GM12878 (cell line): ENCODE measurements around the gene DMAP1. TPM values are rescaled to one million over a fixed set of nuclear protein-coding genes. Genes with fewer than 3 reads are reported as not detected.

Source experiments
- ATAC-seq: fragments of 200-7000 bp; cut with Tn5 transposase; 3 replicates; pipeline ENCODE4 v1.9.1; 2020; ENCODE audit warnings: mild to moderate bottlenecking, moderate library complexity
- BruUV-seq: library from RNA; stranded (reverse); fragments of 400-500 nt; replicated peaks from 2 replicates; lab custom pipeline; 2021; lab: Mats Ljungman, UMichigan
- CTCF ChIA-PET: fragments of 300-600 bp; sonication (Branson Sonifier 250); formaldehyde crosslinking; extraction: SDS; loops from one replicate; lab custom pipeline; 2021; ENCODE audit warnings: inconsistent platforms; lab: Yijun Ruan, JAX
- POLR2A ChIA-PET: fragments of 350-600 bp; formaldehyde crosslinking; extraction: SDS; loops from one replicate; lab custom pipeline; 2021; ENCODE audit warnings: inconsistent platforms; lab: Charles Lee
- RAD21 ChIA-PET: fragments of 300-600 bp; sonication (Branson Sonifier 250); formaldehyde crosslinking; loops from one replicate; lab custom pipeline; 2023; ENCODE audit warnings: antibody characterized with exemption; ENCODE audit not compliant: unreplicated experiment; lab: Charles Lee
- SMC1A ChIA-PET: fragments of 300-600 bp; sonication (Branson Sonifier 250); formaldehyde crosslinking; loops from one replicate; lab custom pipeline; 2023; ENCODE audit not compliant: unreplicated experiment, uncharacterized antibody; lab: Charles Lee
- DNase-seq: peaks from one replicate; pipeline ENCODE4 v3.0.0-alpha.2; 2011; ENCODE audit warnings: low read depth, low spot score
- FAIRE-seq: peaks from 3 replicates; lab custom pipeline; 2011; peaks lifted over from hg19 to GRCh38; lab: Jason Lieb, UNC
- H2AFZ ChIP-seq: 2 replicates; pipeline ENCODE4 v1.6.0; 2011; ENCODE audit warnings: low read depth, low read length, control low read depth; ENCODE audit not compliant: control insufficient read depth
- H3K27ac ChIP-seq: 2 replicates; pipeline ENCODE4 v1.5.1; 2011; ENCODE audit warnings: control low read depth; ENCODE audit not compliant: control insufficient read depth, insufficient read depth
- H3K27me3 ChIP-seq, 2 experiments: replicated peaks in 1 of 2; 2 replicates each; pipeline versions ENCODE4 v1.6.0 to v1.6.1; 2011; ENCODE audit warnings: low read length in 1 of 2; ENCODE audit not compliant: control insufficient read depth in 2 of 2, insufficient read depth in 2 of 2
- H3K36me3 ChIP-seq, 2 experiments: 2 replicates each; pipeline ENCODE4 v1.5.1; 2011; ENCODE audit warnings: low read length in 1 of 2; ENCODE audit not compliant: control insufficient read depth in 2 of 2, insufficient read depth in 2 of 2
- H3K4me1 ChIP-seq: 2 replicates; pipeline ENCODE4 v1.6.1; 2011; ENCODE audit warnings: mild to moderate bottlenecking, low read length, moderate library complexity, mixed read lengths; ENCODE audit not compliant: control insufficient read depth, insufficient read depth
- H3K4me2 ChIP-seq: 2 replicates; pipeline ENCODE4 v1.6.0; 2011; ENCODE audit warnings: control low read depth; ENCODE audit not compliant: control insufficient read depth, insufficient read depth
- H3K4me3 ChIP-seq: fragments of 200-600 bp; sonication (generic); 2 replicates; pipeline ENCODE4 v1.5.1; 2016
- H3K79me2 ChIP-seq: 2 replicates; pipeline ENCODE4 v1.6.0; 2011; ENCODE audit warnings: low read length; ENCODE audit not compliant: control insufficient read depth, insufficient read depth
- H3K9ac ChIP-seq: 2 replicates; pipeline ENCODE4 v1.8.0; 2011; ENCODE audit warnings: low read length, control low read depth, mixed read lengths; ENCODE audit not compliant: control insufficient read depth, insufficient read depth
- H3K9me3 ChIP-seq: replicated peaks from 3 replicates; pipeline ENCODE4 v1.5.1; 2011; ENCODE audit warnings: mild to moderate bottlenecking, low read length; ENCODE audit not compliant: control insufficient read depth, insufficient read depth
- H4K20me1 ChIP-seq: 2 replicates; pipeline ENCODE4 v1.6.0; 2011; ENCODE audit not compliant: control insufficient read depth, insufficient read depth
- WGBS: methylation state at CpG from one replicate; pipeline ENCODE4 v1.1.6; 2016; ENCODE audit warnings: low lambda C conversion rate; ENCODE audit not compliant: insufficient replicate concordance, insufficient coverage; ENCODE audit errors: missing lambda C conversion rate; 5-methylcytosine and 5-hydroxymethylcytosine counted together
- in situ Hi-C: fragments of 300-500 bp; cut with MboI; formaldehyde crosslinking; loops from 9 replicates; pipeline ENCODE4 v1.14.3; 2018; ENCODE audit warnings: mixed read lengths
- intact Hi-C: fragments of 100-400 bp; cut with micrococcal nuclease; formaldehyde crosslinking; loops from one replicate; pipeline ENCODE4 v1.14.2; 2022; ENCODE audit not compliant: unreplicated experiment
- polyA plus RNA-seq, 11 experiments: library from polyadenylated mRNA; depleted of rRNA in 4 of 11; unstranded in 6 of 11; stranded (reverse) in 5 of 11; fragments of >200 nt; fragmentation: Nextera tagmentation in 4 of 11; fragmentation: Illumina TruSeq in 1 of 11; extraction: Ambion mirVana in 4 of 11; extraction: Trizol in 1 of 11; gene quantifications; 1 replicate in 1 of 11; 2 replicates in 10 of 11; pipeline versions ENCODE4 v1.2.1 to v1.2.3, GENCODE V29; 2011 to 2016; ENCODE audit warnings: inconsistent platforms in 2 of 11, missing spikeins in 2 of 11, low read depth in 1 of 11
- total RNA-seq, 4 experiments: library from RNA; depleted of rRNA in 3 of 4; stranded (reverse); fragments of >200 nt in 3 of 4; fragmentation: Illumina TruSeq in 1 of 4; extraction: Trizol in 1 of 4; gene quantifications; 2 replicates each; pipeline versions ENCODE4 v1.2.1 to v1.2.3, GENCODE V29; 2013 to 2021
- TF ChIP-seq, protein P1 (sequence below): IDR thresholded peaks from 2 replicates; pipeline ENCODE4 v1.6.1; 2011; ENCODE audit warnings: borderline replicate concordance, low read depth, mild to moderate bottlenecking, moderate library complexity, low read length; ENCODE audit not compliant: insufficient read depth, poor library complexity, severe bottlenecking
- TF ChIP-seq, protein P2 (sequence below): fragments of 450-650 bp; IDR thresholded peaks from 2 replicates; pipeline ENCODE4 v1.6.1; 2016; ENCODE audit warnings: mild to moderate bottlenecking

DMAP1 gene
- total and polyA plus RNA-seq, 10 of the 15 experiments (the other 5 are each of a cell fraction or from before 2014, with no cell fraction given), result 1.9 to 59.1 (median 37.7) TPM

DNA sequence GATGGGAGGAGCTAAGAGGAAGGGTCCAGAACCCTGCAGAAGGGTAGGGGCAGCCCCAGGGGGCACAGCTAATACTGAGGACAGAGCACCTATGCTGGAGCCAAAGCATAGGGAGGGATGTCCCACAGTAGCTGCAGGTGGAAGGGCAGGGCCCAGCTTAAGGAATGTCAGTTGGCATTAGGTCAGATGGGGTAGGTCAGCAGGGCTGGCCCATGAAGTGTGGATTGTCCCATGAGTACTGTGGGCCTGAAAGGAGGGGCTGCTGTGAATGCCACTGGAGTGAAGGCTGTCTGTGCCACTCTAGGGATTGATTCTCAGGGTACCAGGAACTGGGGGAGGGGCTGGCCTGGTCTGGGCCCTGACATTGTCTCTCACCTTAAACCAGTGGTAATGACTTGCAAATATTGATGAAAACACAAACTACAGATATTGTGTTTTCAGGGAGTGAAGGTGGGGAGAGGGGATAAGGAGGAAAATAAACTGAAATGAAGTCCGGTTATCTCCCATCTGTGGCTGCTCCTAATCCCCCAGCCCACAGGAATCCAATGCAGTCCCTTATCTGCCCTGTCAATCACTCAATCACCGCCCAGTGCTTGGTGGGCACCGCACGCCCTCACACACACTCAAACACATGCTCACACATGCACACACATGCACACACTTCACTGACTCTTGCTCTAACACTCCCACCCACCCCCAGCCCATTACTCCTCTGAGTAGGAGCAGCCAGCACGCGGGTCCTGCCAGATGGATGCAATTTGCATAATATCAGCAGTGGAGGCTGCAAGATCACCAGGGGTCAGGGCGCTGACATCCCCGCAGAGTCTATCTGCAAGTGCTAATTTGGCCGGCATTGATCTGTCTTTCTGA, 27.8 kb downstream of the DMAP1 start:
- in situ Hi-C loops (no loop called here), intact Hi-C loops (no loop called here)
- FAIRE-seq (no peak), DNase-seq (no peak), ATAC-seq (no peak)
- CTCF ChIA-PET, result no interaction called here
- H3K4me1 ChIP-seq, result no peaks in the 10 kb centered on the region
- TF ChIP-seq, protein P1, sequence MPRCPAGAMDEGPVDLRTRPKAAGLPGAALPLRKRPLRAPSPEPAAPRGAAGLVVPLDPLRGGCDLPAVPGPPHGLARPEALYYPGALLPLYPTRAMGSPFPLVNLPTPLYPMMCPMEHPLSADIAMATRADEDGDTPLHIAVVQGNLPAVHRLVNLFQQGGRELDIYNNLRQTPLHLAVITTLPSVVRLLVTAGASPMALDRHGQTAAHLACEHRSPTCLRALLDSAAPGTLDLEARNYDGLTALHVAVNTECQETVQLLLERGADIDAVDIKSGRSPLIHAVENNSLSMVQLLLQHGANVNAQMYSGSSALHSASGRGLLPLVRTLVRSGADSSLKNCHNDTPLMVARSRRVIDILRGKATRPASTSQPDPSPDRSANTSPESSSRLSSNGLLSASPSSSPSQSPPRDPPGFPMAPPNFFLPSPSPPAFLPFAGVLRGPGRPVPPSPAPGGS, result peak; percentile 84
- TF ChIP-seq, protein P2, sequence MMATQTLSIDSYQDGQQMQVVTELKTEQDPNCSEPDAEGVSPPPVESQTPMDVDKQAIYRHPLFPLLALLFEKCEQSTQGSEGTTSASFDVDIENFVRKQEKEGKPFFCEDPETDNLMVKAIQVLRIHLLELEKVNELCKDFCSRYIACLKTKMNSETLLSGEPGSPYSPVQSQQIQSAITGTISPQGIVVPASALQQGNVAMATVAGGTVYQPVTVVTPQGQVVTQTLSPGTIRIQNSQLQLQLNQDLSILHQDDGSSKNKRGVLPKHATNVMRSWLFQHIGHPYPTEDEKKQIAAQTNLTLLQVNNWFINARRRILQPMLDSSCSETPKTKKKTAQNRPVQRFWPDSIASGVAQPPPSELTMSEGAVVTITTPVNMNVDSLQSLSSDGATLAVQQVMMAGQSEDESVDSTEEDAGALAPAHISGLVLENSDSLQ, result no peak
- H3K4me3 ChIP-seq, result no peak overlapping the region
- RAD21 ChIA-PET, result interaction anchor here (1.5 kb wide), 1 partner anchor 75 kb away, joined by 3 read pairs; no protein-coding TSS in a partner anchor
- POLR2A ChIA-PET, result no interaction called here
- SMC1A ChIA-PET, result no interaction called here
- H3K4me2 ChIP-seq, result no peak overlapping the region
- H3K9ac ChIP-seq, result no peak overlapping the region
- no peaks in the 10 kb centered on the region for H3K9me3 ChIP-seq
- H3K27ac ChIP-seq, result no peak overlapping the region
- no peaks in the 10 kb centered on the region for H4K20me1 ChIP-seq
- 98% methylated on average over 9 of the region's 9 CpGs for WGBS
- H3K36me3 ChIP-seq, result peaks cover 0 to 3% of the 10 kb centered on the region in 2 experiments; a peak in 2 of 4 replicates
- H2AFZ ChIP-seq, result no peak overlapping the region
- H3K27me3 ChIP-seq, result no peaks in the 10 kb centered on the region
- H3K79me2 ChIP-seq, result no peaks in the 10 kb centered on the region
- no TSS peak for BruUV-seq
